Muscle layer of duodenum (tissue), 2 donors: ENCODE data around the gene TMEM86A.

ENCODE experiments used
- H3K27ac ChIP-seq: one replicate; pipeline ENCODE4 v1.7.0; 2013; ENCODE audit warnings: mild to moderate bottlenecking, low read length
- H3K27me3 ChIP-seq: one replicate; pipeline ENCODE4 v1.7.0; 2013; ENCODE audit warnings: low read depth, mild to moderate bottlenecking, control low read depth, low read length
- H3K36me3 ChIP-seq, 2 donors: one replicate each; pipeline ENCODE4 v1.7.0; 2013; ENCODE audit warnings: low read length in 2 of 2, control low read depth in 1 of 2, mild to moderate bottlenecking in 1 of 2; ENCODE audit not compliant: insufficient read depth in 2 of 2, control insufficient read depth in 1 of 2
- H3K4me1 ChIP-seq, 2 donors: one replicate each; pipeline ENCODE4 v1.7.0; 2013; ENCODE audit warnings: low read length in 2 of 2, mild to moderate bottlenecking in 2 of 2, control low read depth in 1 of 2, moderate library complexity in 1 of 2; ENCODE audit not compliant: insufficient read depth in 2 of 2, control insufficient read depth in 1 of 2
- H3K4me3 ChIP-seq, 2 donors: one replicate each; pipeline ENCODE4 v1.7.0; 2013; ENCODE audit warnings: low read length in 2 of 2, low read depth in 1 of 2, mild to moderate bottlenecking in 1 of 2
- H3K9me3 ChIP-seq, 2 donors: one replicate each; pipeline ENCODE4 v1.7.0; 2013; ENCODE audit warnings: low read length in 2 of 2, control low read depth in 1 of 2, mild to moderate bottlenecking in 1 of 2; ENCODE audit not compliant: control insufficient read depth in 1 of 2
- donor health status: healthy.

The TMEM86A gene

DNA sequence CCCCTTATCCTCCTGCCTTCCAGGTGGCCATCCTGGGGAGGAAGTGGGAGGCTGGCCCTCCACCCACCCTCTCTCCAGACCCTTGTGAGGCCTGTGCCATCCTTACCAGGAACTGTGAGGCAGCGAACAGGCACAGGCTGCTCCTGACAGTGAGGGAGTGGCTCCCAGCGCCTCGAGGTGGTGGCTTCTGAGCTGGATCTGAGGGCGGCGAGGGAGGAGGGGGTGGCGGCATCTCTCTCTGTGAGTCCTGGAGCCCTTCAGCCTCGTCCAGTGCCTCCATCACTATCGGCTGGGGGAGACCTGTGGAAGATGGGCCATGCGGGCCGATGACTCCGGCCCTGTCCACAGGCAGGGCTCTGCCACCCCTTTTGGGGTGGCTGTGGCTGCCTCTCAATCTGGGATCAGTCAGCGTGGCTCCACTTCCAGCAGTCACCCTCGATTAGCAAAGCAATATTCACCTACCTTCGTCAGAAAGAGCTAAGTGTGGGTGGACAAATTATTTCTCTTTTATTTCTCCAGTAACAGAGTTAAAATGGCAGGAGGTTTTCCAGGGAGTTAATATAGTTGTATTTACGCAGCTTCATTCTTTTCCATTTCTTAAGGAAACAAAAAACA is 45.4 kb downstream of the TMEM86A start:
- H3K36me3 ChIP-seq = no peaks in the 10 kb centered on the region
- H3K4me3 ChIP-seq = no peak overlapping the region
- no peak overlapping the region for H3K27ac ChIP-seq
- H3K9me3 ChIP-seq = no peaks in the 10 kb centered on the region
- no peaks in the 10 kb centered on the region for H3K27me3 ChIP-seq
- no peaks in the 10 kb centered on the region for H3K4me1 ChIP-seq

GRCh38 chr11:18745251-18745650 is 46.7 kb downstream of the TMEM86A start:
- Histone ChIP-seq H3K27me3 (no peaks in the 10 kb centered on the region), H3K4me3 (no peak overlapping the region), H3K27ac (no peak overlapping the region), H3K9me3 (no peaks in the 10 kb centered on the region), H3K4me1 (no peaks in the 10 kb centered on the region), H3K36me3 (no peaks in the 10 kb centered on the region)

DNA sequence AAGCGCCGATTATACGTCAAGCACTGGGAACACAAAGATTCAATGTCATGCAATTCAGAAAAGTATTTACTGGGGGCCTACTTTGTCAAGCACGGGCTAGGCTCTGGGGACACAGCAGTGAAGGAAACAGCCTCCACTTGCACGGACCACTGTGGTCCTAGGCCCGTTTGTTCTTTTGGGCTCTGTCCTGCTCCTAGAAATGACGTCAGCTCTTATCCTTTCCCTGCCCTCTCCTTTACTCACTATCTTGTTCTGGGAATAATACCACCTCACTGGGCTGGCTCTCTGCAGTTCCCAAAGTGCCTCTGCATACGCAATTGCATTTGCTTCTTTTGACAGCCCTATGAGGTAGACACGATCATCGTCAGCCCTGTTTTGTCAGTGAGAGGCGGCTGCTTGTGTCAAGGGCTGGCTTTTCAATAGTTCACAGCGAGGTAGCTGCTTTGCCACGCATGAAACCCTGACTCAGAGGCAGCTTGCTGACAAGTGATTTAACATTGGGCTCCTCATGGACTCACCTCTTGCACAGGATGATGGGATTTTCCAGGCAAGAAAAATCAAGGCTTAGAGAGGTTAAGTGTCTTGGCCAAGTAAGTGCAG is 50.3 kb downstream of the TMEM86A start:
- Histone ChIP-seq H3K36me3 (no peaks in the 10 kb centered on the region), H3K27me3 (no peaks in the 10 kb centered on the region), H3K27ac (no peak overlapping the region), H3K9me3 (no peaks in the 10 kb centered on the region), H3K4me3 (no peak overlapping the region), H3K4me1 (no peaks in the 10 kb centered on the region)

GRCh38 chr11:18749681-18750319 is 51.2 kb downstream of the TMEM86A start:
- no peaks in the 10 kb centered on the region for H3K27me3 ChIP-seq
- no peak overlapping the region for H3K27ac ChIP-seq
- H3K4me1 ChIP-seq = no peaks in the 10 kb centered on the region
- no peaks in the 10 kb centered on the region for H3K36me3 ChIP-seq
- no peak overlapping the region for H3K4me3 ChIP-seq
- H3K9me3 ChIP-seq = no peaks in the 10 kb centered on the region

- H3K27me3 ChIP-seq = no peaks in the 10 kb centered on the region
- no peaks in the 10 kb centered on the region for H3K9me3 ChIP-seq
- H3K27ac ChIP-seq = no peak overlapping the region
- no peaks in the 10 kb centered on the region for H3K36me3 ChIP-seq
- H3K4me3 ChIP-seq = no peak overlapping the region
- no peaks in the 10 kb centered on the region for H3K4me1 ChIP-seq
Observed at GRCh38 chr11:18750944-18751343, 52.4 kb downstream of the TMEM86A start.

- H3K27ac ChIP-seq = no peak overlapping the region
- no peaks in the 10 kb centered on the region for H3K4me1 ChIP-seq
- H3K9me3 ChIP-seq = no peaks in the 10 kb centered on the region
- H3K36me3 ChIP-seq = no peaks in the 10 kb centered on the region
- H3K4me3 ChIP-seq = no peak overlapping the region
- no peaks in the 10 kb centered on the region for H3K27me3 ChIP-seq
Observed at GRCh38 chr11:18752502-18752901, 53.9 kb downstream of the TMEM86A start.

GRCh38 chr11:18754308-18754707 is 55.7 kb downstream of the TMEM86A start:
- Histone ChIP-seq H3K27me3 (no peaks in the 10 kb centered on the region), H3K36me3 (no peaks in the 10 kb centered on the region), H3K9me3 (no peaks in the 10 kb centered on the region), H3K27ac (no peak overlapping the region), H3K4me1 (no peaks in the 10 kb centered on the region), H3K4me3 (no peak overlapping the region)
